ENCODE data around the gene PALD1.

GRCh38 chr10:70491614-70492013 lies 13.0 kb downstream of the PALD1 start:
- TF ChIP-seq CTCF (IDR thresholded peaks at IDR 0.05) (no peak), EP300 (IDR thresholded peaks at IDR 0.05) (no peak)

Measured in tibial nerve (tissue), 4 donors.